Naive thymus-derived CD4-positive, alpha-beta T cell (primary cell): ENCODE data around the gene GLUD1. TPM values are rescaled to one million over a fixed set of nuclear protein-coding genes. Genes with fewer than 3 reads are reported as not detected.
"Not testable (repeated sequence)": the region's sequence is repeated elsewhere in the genome, so short reads cannot be mapped to it uniquely, and the experiment has no call there.

ENCODE experiments used
- ATAC-seq: fragments of 150-1000 bp; cut with Tn5 transposase; 2 replicates; pipeline ENCODE4 v1.10.0; 2021; ENCODE audit warnings: mild to moderate bottlenecking, moderate library complexity
- CTCF ChIA-PET: fragments of 350-600 bp; sonication (Branson Sonifier 250); formaldehyde crosslinking; loops from one replicate; lab custom pipeline; 2021; ENCODE audit warnings: antibody characterized with exemption; lab: Charles Lee
- POLR2A ChIA-PET: fragments of 350-600 bp; sonication (Branson Sonifier 250); formaldehyde crosslinking; loops from one replicate; lab custom pipeline; 2021; ENCODE audit warnings: antibody characterized with exemption, inconsistent platforms; lab: Charles Lee
- DNase-seq, 9 donors: peaks; one replicate each; pipeline versions ENCODE4 v3.0.0 to v3.0.0-alpha.2; 2020 to 2022; ENCODE audit warnings: mixed read lengths in 1 of 9
- H3K27ac ChIP-seq: one replicate; pipeline ENCODE4 v1.7.0; 2013; ENCODE audit warnings: mild to moderate bottlenecking, low read depth, low read length, moderate library complexity
- H3K27me3 ChIP-seq, 2 donors: one replicate each; pipeline ENCODE4 v1.7.0; 2013; ENCODE audit warnings: low read length in 2 of 2, mild to moderate bottlenecking in 2 of 2, moderate library complexity in 2 of 2; ENCODE audit not compliant: control insufficient read depth in 2 of 2, insufficient read depth in 2 of 2
- H3K36me3 ChIP-seq, 3 experiments: 1 replicate in 2 of 3; 2 replicates in 1 of 3; pipeline ENCODE4 v1.7.0; 2013; ENCODE audit warnings: low read length in 3 of 3, mild to moderate bottlenecking in 3 of 3, moderate library complexity in 1 of 3; ENCODE audit not compliant: insufficient read depth in 3 of 3, control insufficient read depth in 2 of 3
- H3K4me1 ChIP-seq, 2 donors: one replicate each; pipeline ENCODE4 v1.7.0; 2013; ENCODE audit warnings: low read length in 2 of 2, mild to moderate bottlenecking in 2 of 2, moderate library complexity in 1 of 2; ENCODE audit not compliant: control insufficient read depth in 2 of 2, insufficient read depth in 2 of 2
- H3K4me3 ChIP-seq: 2 replicates; pipeline ENCODE4 v1.7.0; 2013; ENCODE audit warnings: mild to moderate bottlenecking, low read length
- H3K9me3 ChIP-seq, 3 experiments: 1 replicate in 2 of 3; 2 replicates in 1 of 3; pipeline ENCODE4 v1.7.0; 2013; ENCODE audit warnings: low read length in 3 of 3; ENCODE audit not compliant: control insufficient read depth in 2 of 3
- H3K27ac Mint-ChIP-seq, 9 donors: one replicate each; pipeline ENCODE4 v1.8.0; 2020 to 2022; ENCODE audit warnings: mixed read lengths in 9 of 9, mild to moderate bottlenecking in 8 of 9, moderate library complexity in 5 of 9, inconsistent platforms in 2 of 9
- H3K27me3 Mint-ChIP-seq, 5 donors: one replicate each; pipeline ENCODE4 v1.8.0; 2021 to 2022; ENCODE audit warnings: mixed read lengths in 5 of 5, mild to moderate bottlenecking in 1 of 5
- H3K36me3 Mint-ChIP-seq, 5 donors: one replicate each; pipeline ENCODE4 v1.8.0; 2020 to 2022; ENCODE audit warnings: mixed read lengths in 5 of 5, mild to moderate bottlenecking in 3 of 5, inconsistent platforms in 1 of 5
- H3K4me1 Mint-ChIP-seq, 7 donors: one replicate each; pipeline ENCODE4 v1.8.0; 2020 to 2022; ENCODE audit warnings: mixed read lengths in 7 of 7, mild to moderate bottlenecking in 3 of 7, inconsistent platforms in 1 of 7
- H3K4me3 Mint-ChIP-seq, 10 donors: one replicate each; pipeline ENCODE4 v1.8.0; 2020 to 2022; ENCODE audit warnings: mild to moderate bottlenecking in 10 of 10, mixed read lengths in 10 of 10, moderate library complexity in 6 of 10, inconsistent platforms in 2 of 10
- H3K9me3 Mint-ChIP-seq, 11 donors: one replicate each; pipeline ENCODE4 v1.8.0; 2020 to 2022; ENCODE audit warnings: mixed read lengths in 11 of 11, mild to moderate bottlenecking in 4 of 11, inconsistent platforms in 1 of 11, moderate library complexity in 1 of 11
- intact Hi-C, 2 donors: fragments of 100-400 bp; cut with micrococcal nuclease; formaldehyde crosslinking; loops; one replicate each; pipeline ENCODE4 v1.15.1; 2023
- polyA plus RNA-seq, 2 donors: library from polyadenylated mRNA; unstranded; fragments of 300-500 nt; fragmentation: Illumina TruSeq; gene quantifications; one replicate each; pipeline ENCODE4 v1.2.3, GENCODE V29; 2021
- total RNA-seq, 6 experiments: library from RNA in 5 of 6; stranded (reverse) in 5 of 6; gene quantifications; 1 replicate in 5 of 6; 2 replicates in 1 of 6; pipeline ENCODE4 v1.2.3 and lab custom pipeline; 2021 to 2026

GLUD1 gene
- total and polyA plus RNA-seq, 7 experiments from 2014 or later = 70.2 to 116 (median 94.3) TPM

DNA sequence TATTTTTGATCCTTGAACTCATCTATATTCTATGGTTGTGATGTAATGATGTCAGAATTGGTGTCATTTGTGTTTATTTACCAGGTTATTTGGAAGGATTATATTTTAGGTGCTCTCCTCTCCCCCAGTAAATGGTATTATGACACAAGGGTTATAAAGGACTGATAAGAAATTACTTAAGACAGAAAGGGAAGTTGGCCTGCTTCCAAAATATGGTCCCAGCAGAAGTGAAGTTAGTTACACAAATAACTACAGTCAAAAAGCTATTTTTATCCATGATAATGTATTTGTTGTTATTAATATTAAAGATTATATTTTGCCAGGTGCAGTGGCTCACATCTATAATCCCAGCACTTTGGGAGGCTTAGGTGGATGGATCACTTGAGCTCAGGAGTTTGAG lies 37.5 kb upstream of the GLUD1 start:
- H3K27me3 ChIP-seq, H3K4me3 ChIP-seq, H3K27ac ChIP-seq, H3K9me3 ChIP-seq, H3K27me3 Mint-ChIP-seq, H3K4me3 Mint-ChIP-seq, H3K4me1 ChIP-seq, POLR2A ChIA-PET, H3K4me1 Mint-ChIP-seq, H3K36me3 ChIP-seq, CTCF ChIA-PET, ATAC-seq, DNase-seq, intact Hi-C loops, H3K27ac Mint-ChIP-seq: not testable (repeated sequence)
- Mint-ChIP-seq H3K36me3 (peaks cover 7 to 38% (median 27%) of the 10 kb centered on the region in 5 donors), H3K9me3 (peaks cover 0 to 13% (median 5%) of the 10 kb centered on the region in 11 donors)

DNA sequence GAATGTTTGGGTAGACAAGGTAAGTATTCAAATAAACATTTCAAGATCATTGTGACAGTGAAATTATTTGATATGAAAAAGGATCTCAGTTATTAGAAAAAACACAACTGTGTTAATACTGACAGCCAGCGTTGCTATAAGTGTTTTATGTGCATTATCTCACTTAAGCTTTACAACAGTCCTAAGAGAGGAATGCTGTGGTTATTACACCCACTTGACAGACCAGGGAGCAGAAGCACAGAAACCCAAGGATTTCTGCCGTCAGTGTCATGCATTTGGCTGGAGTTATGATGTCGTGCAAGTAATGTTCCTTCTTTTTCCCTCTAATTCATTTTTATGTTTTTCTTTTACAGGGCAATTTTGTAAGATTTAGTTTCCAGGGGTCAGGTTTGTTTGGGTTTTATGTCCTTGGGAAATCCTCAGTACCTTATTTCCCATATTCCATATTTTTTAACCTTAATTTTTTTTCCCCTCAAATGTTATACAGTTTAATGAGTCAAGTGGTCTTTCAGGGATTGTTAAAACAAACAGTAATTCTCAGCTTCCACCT lies 33.0 kb upstream of the GLUD1 start:
- H3K9me3 ChIP-seq, H3K9me3 Mint-ChIP-seq, H3K27ac ChIP-seq, H3K36me3 ChIP-seq, H3K27me3 Mint-ChIP-seq, CTCF ChIA-PET, POLR2A ChIA-PET, ATAC-seq, H3K27me3 ChIP-seq, intact Hi-C loops, H3K4me3 Mint-ChIP-seq, DNase-seq, H3K27ac Mint-ChIP-seq, H3K4me3 ChIP-seq, H3K4me1 ChIP-seq: not testable (repeated sequence)
- H3K4me1 Mint-ChIP-seq = peaks cover 0 to 10% (median 4%) of the 10 kb centered on the region in 7 donors
- peaks cover 4 to 24% (median 8%) of the 10 kb centered on the region in 5 donors for H3K36me3 Mint-ChIP-seq

DNA sequence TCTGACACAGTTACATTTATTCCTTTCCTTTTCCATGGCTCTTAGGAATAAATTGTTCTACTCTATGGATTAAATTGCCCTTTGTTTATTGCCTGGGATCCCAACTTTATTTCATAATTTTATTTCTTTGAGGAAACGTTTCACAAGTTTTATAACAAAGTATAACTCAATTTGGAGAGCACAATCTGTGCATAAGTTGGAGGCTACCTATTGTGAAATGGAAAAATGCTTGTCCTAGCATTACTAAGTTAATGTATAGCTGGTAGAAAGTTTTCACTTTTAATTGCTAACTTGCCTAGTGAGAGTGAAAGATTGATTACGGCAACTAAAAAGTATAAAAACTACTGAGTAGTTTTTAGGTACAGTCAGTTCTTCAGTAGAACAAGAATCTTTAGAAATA lies 32.4 kb upstream of the GLUD1 start:
- intact Hi-C loops, H3K27me3 Mint-ChIP-seq, POLR2A ChIA-PET, H3K4me1 ChIP-seq, H3K9me3 Mint-ChIP-seq, H3K4me1 Mint-ChIP-seq, H3K4me3 Mint-ChIP-seq, H3K4me3 ChIP-seq, H3K27ac Mint-ChIP-seq, DNase-seq, H3K36me3 ChIP-seq, ATAC-seq, CTCF ChIA-PET, H3K27ac ChIP-seq, H3K9me3 ChIP-seq, H3K27me3 ChIP-seq: not testable (repeated sequence)
- H3K36me3 Mint-ChIP-seq = peaks cover 4 to 22% (median 8%) of the 10 kb centered on the region in 5 donors

GRCh38 chr10:87123351-87123750 lies 28.7 kb upstream of the GLUD1 start:
- H3K27ac Mint-ChIP-seq, H3K36me3 Mint-ChIP-seq, H3K4me1 Mint-ChIP-seq, H3K4me1 ChIP-seq, H3K9me3 Mint-ChIP-seq, H3K36me3 ChIP-seq, DNase-seq, intact Hi-C loops, H3K4me3 Mint-ChIP-seq, H3K9me3 ChIP-seq, ATAC-seq, H3K4me3 ChIP-seq, H3K27me3 ChIP-seq, POLR2A ChIA-PET, H3K27me3 Mint-ChIP-seq, H3K27ac ChIP-seq: not testable (repeated sequence)
- CTCF ChIA-PET = interaction anchor here (0.6 kb wide), 1 partner anchor 186 kb away, joined by 4 read pairs; no protein-coding TSS in a partner anchor

DNA sequence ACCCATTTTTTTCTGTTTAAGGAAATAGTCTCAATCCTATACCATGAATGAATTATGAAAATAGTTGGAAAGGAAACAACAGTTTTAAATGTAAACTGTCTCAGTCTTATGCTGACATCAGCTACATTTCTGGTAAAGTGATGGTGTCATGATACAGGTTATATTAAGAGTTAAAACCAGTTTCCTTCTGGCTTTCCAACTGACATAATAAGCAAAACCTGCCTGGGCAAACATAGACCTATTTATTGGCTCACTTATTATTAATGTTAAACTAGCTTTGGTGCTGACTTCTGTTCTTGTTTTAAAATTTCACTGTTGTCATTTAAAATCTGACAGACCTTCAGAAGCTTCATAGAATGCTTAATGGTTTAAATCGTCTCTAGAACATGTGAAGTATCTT lies 24.4 kb upstream of the GLUD1 start:
- H3K36me3 ChIP-seq, intact Hi-C loops, H3K4me1 ChIP-seq, POLR2A ChIA-PET, H3K27ac ChIP-seq, H3K27me3 ChIP-seq, H3K9me3 ChIP-seq, H3K27me3 Mint-ChIP-seq, H3K27ac Mint-ChIP-seq, H3K4me3 ChIP-seq, CTCF ChIA-PET, DNase-seq, ATAC-seq, H3K9me3 Mint-ChIP-seq, H3K4me3 Mint-ChIP-seq: not testable (repeated sequence)
- peaks cover 11 to 17% (median 13%) of the 10 kb centered on the region in 5 donors for H3K36me3 Mint-ChIP-seq
- H3K4me1 Mint-ChIP-seq = peaks cover 2 to 18% (median 12%) of the 10 kb centered on the region in 7 donors

GRCh38 chr10:87118122-87118521 lies 23.5 kb upstream of the GLUD1 start:
- H3K9me3 ChIP-seq, H3K9me3 Mint-ChIP-seq, POLR2A ChIA-PET, H3K4me1 ChIP-seq, DNase-seq, CTCF ChIA-PET, intact Hi-C loops, H3K27ac ChIP-seq, ATAC-seq, H3K4me3 ChIP-seq, H3K27me3 Mint-ChIP-seq, H3K27ac Mint-ChIP-seq, H3K4me3 Mint-ChIP-seq, H3K27me3 ChIP-seq, H3K36me3 ChIP-seq: not testable (repeated sequence)
- Mint-ChIP-seq H3K4me1 (peaks cover 2 to 18% (median 13%) of the 10 kb centered on the region in 7 donors), H3K36me3 (peaks cover 11 to 21% (median 13%) of the 10 kb centered on the region in 5 donors)

GRCh38 chr10:87105446-87106124 lies 10.9 kb upstream of the GLUD1 start:
- H3K27ac Mint-ChIP-seq = no peak overlapping the region
- no peaks in the 10 kb centered on the region for H3K9me3 Mint-ChIP-seq
- ChIA-PET CTCF (no interaction called here), POLR2A (no interaction called here)
- Histone ChIP-seq H3K27me3 (no peaks in the 10 kb centered on the region), H3K27ac (no peak overlapping the region), H3K4me1 (no peaks in the 10 kb centered on the region), H3K36me3 (peaks cover 0 to 27% (median 0%) of the 10 kb centered on the region in 3 experiments), H3K4me3 (no peak overlapping the region), H3K9me3 (no peaks in the 10 kb centered on the region)
- H3K27me3 Mint-ChIP-seq = no peaks in the 10 kb centered on the region
- DNase-seq (no peak), ATAC-seq (no peak)
- no peak overlapping the region for H3K4me3 Mint-ChIP-seq
- peaks cover 4 to 34% (median 19%) of the 10 kb centered on the region in 7 donors for H3K4me1 Mint-ChIP-seq
- H3K36me3 Mint-ChIP-seq = peaks cover 16 to 54% (median 44%) of the 10 kb centered on the region in 5 donors
- intact Hi-C loops = no loop called here
